NCI-H774 (cell line): ENCODE measurements around the gene HDAC8.
A peak's percentile ranks its signal among the peaks of the same experiment; 100 is the strongest.

Experiments used
- DNase-seq: peaks from one replicate; lab custom pipeline; 2025; lab: John Stamatoyannopoulos, UW

Gene HDAC8

GRCh38 chrX:72316408-72317110 lies 256.1 kb downstream of the HDAC8 start:
- DNase-seq, result peak; percentile 8

- no peak for DNase-seq
Measured at GRCh38 chrX:72314881-72315280, 257.8 kb downstream of the HDAC8 start.

- no peak for DNase-seq
Measured at GRCh38 chrX:72313707-72314641, 258.7 kb downstream of the HDAC8 start.

DNA sequence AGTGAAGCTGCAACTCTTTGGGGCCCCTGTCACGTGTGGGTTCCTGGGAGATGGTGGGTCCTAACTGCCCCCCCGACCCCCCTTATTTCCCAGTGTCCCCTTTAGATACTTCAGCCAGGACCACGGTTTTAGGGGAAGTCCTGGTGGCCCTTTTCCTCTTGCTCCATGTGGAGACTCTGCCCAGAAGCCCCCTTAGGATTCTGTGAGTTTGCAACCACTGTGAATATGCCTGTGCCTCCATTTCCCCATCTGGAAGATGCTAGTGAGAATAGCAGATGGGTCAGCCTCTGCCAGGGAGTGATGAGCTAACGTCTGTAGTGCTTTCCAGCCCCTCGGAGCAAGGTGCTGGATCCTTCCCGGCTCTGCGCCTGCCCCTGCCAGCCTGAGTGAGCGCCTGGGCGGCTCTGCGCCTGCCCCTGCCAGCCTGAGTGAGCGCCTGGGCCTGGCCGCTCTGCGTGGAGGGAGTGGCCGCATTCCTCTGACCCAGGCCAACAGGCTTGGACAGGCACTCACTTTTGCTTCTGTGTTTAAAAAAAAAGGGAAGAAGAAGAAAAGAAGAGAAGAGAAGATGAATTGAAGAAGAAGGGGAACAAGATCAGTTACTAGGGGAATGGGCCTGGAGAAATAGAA lies 260.2 kb downstream of the HDAC8 start:
- no peak for DNase-seq

DNA sequence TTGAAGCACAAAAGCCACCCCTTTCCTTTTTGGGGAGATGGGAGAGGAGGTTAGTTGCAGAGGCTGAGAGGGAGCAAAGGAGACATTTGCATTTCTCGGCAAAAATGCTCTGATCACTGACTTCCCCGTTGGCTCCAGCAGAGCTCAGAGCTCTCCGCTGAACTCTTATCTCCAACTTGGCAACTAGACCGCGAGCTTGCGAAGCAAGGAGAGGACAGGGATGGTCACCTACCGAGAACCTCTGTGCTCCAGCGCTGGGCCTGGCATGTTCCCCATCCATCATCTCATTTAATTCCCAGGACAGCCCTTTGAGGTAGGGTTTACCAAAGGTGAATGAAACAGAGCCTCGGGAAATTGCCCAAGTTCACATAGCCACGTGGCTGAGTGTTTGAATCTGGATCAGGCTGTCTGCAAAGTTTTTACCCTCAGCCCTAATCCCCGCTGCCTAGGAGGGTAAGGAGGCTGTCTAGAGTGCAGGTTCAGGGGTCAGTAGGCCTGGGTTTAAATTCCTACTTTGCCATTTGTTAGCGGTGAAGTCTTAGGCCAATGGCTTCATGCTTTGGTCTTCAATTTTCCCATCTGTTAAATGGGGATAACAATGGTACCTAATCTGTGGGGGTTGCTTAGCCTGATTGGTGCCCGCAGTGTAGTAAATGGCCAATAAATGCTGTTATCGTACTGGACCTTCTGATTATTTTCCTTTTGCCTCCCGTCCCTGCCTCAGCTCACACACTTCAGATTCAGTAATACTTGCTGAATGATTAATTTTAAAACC lies 263.2 kb downstream of the HDAC8 start:
- DNase-seq, result no peak

DNA sequence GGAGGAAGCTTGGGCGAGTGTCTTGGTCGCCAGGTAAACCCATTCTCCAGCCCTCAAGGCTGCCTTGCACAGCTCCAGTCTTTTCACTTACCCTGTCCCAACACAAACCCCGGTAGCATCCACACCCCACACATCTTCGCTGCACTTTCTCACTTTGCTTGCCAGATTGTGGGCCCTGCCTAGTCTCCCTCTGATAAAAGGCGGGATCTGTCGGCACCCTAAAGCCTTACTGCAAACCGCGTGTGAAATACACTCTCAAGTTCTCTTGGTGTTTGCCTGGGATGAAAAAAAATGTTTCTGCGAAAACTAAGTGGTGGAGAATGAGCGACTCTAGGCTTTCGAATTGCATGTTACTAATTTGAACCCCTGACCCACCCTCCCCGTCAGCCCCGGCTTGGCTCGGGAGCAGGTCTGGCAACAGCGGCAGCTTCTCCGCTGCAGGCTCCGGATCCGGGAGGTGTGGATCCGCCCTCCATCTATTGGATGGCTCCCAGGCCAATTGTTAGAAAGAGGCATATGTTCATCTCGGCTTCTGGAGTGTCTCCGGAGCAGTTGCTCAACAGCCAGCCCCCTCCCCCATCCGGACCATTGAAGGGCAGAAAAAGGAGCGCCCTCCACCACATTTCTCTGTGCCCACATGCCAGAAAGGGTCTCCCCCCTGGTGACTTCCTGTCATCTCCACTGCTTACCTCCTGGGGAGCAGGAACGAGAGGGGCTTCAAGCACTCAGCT lies 263.9 kb downstream of the HDAC8 start:
- no peak for DNase-seq

GRCh38 chrX:72308209-72308565 lies 264.5 kb downstream of the HDAC8 start:
- DNase-seq, result no peak

- no peak for DNase-seq
Measured at GRCh38 chrX:72307646-72308051, 265.0 kb downstream of the HDAC8 start.

DNA sequence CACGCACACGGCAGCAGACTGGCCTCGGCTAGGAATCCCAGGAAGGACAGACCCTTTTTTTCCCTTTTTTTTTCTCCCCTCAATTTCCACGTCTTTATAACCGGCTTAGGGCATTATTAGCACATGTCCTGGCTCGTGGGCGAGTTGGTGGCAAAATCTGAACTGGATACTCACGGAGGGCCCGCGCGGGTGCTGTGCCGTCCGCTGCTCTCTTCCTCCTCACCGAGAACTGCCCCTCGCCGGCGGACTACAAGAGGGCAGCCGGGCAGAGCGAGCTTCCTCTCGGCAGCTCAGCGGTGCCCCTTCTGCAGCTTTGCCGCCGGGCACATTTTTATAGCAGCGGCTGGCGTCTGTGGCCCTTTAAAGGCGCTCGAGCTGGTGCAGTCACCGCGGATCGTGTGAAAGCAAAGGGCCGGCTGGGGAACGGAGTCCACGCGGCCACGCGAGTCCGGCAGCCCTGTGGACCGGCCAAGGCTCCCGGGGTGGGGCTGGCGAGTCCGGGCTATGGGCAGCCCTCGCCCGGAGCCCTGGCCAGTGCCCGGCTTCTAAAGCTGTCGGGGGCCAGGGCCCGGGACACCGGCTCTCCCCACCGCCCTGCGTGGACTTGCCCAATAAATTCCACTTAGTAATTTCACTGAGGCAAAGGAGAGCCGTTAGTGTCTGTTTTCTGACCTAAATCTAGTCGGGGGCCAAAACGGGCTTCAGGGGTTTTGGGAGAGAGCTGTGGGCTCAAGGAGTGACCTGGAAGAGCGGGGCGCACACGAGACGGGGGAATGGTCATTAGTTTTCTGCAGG lies 265.6 kb downstream of the HDAC8 start:
- DNase-seq, result peak; percentile 8

GRCh38 chrX:72306085-72306801 lies 266.4 kb downstream of the HDAC8 start:
- no peak for DNase-seq

- no peak for DNase-seq
Measured at GRCh38 chrX:72305286-72306084, 267.2 kb downstream of the HDAC8 start, which contains the start of gene CITED1. Gene CITED1, minus strand, starts transcription at chrX:72305914. Its CDS starts 3,045 bp downstream, at chrX:72302869.

DNA sequence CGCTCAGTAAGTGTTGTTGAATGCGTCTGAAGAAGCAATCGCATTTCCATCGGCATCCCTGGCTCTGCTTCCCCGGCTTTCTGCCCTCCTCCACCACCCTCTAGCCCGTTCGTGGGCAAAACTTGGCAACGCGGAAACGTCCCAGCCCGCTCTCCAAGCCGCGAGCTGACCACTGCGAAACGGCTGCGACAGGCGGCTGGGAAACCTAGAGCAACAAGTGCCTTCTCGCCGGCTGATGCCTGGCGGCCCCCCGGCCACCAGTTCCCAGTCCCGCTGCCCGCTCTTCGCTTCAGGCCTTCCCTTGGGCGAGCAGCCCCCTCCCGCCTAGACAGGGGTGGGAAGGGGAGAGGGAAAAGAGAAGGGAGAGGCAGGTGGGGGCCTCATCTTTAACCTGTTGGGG lies 267.8 kb downstream of the HDAC8 start:
- no peak for DNase-seq

- no peak for DNase-seq
Measured at GRCh38 chrX:72301781-72302180, 270.9 kb downstream of the HDAC8 start.

DNA sequence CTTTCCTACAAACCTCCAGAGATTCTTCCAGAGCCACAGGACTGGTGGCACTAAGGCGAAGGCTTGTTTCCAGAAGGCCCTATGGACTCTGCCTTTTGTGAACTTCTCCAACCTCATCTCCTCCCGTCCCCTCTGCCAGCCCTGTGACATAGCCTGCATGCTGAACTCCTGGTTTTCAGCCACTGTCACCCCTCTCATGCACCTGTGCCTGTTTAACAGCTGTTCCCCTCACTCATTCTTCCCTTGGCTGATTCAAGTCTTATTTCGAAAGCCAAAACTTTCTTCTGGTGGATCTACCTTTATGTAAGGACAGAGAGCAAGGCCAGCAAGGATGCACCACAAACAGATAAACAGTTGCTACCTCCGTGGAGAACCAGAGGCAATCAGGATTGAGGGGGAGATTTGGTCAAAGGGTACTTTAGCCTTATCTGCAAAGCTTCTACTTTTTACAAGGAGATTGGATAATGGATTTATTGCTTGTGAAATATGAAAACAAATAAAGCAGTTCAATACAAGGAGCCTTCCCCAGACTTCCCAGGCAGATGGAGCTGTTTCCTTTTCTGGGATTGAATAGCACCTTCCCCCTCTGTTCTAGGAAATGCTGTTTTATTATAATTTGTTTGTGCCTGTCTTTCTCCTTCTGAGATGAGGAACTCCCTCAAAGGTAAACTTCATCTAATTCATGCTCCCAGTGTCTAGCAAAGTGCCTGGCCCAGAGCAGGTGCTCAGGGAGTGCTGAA lies 272.6 kb downstream of the HDAC8 start:
- DNase-seq, result no peak

DNA sequence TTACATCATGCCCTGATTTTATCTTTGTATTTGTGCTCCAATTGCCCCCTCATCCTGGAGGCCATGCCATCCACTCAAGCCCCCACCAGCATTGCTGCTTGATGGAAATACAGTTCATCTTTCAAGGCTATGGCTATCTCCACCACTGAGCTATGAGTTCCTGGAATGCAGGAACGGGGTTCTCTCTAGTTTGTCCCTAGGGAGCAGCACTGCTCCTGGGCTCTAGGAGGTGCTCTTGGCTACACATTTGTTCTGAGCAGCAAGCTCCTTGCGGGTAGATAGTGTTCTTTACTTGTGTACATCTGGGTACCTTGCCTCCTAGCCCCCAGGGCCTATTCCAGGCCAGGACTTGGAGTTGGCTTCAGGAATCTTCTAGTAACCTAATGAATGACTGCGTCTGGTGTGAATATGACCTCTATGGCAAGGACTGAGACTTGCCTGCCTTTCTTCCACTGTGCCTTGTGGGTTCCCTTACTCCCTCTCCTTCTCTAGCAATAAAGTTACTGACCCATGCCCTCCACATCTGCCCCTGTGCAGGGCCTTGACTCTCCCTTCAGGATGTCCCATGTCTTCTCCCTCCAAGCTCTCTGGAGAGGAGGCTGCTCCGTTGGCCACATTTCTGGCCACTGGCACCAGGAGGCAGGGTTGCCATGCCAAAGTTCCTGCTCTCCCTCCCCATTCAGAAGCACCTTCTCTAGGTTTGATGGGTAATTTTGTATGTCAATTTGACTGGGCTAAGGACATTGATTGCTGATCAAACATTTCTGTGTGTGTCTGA lies 274.5 kb downstream of the HDAC8 start:
- DNase-seq, result no peak

- DNase-seq, result no peak
Measured at GRCh38 chrX:72296991-72297390, 275.7 kb downstream of the HDAC8 start.

GRCh38 chrX:72295745-72296144 lies 276.9 kb downstream of the HDAC8 start:
- DNase-seq, result no peak
